ENCODE results near the gene TRIM37.

TRIM37 gene

GRCh38 chr17:59046192-59046591 lies 60.5 kb downstream of the TRIM37 start:
- no peak for DNase-seq (ENCODE audit: low read depth in 2 of 3, low spot score in 1 of 3)

GRCh38 chr17:59038734-59039133 lies 67.9 kb downstream of the TRIM37 start:
- peak; percentile 5 to 15 (median 8) for DNase-seq (ENCODE audit: low read depth in 2 of 3, low spot score in 1 of 3)

- no peak for DNase-seq (ENCODE audit: low read depth in 2 of 3, low spot score in 1 of 3)
Observed at GRCh38 chr17:59037960-59038359, 68.7 kb downstream of the TRIM37 start.

GRCh38 chr17:59030811-59031210 lies 75.9 kb downstream of the TRIM37 start:
- no peak for DNase-seq (ENCODE audit: low read depth in 2 of 3, low spot score in 1 of 3)

GRCh38 chr17:59028328-59028727 lies 78.4 kb downstream of the TRIM37 start:
- no peak for DNase-seq (ENCODE audit: low read depth in 2 of 3, low spot score in 1 of 3)

- no peak for DNase-seq (ENCODE audit: low read depth in 2 of 3, low spot score in 1 of 3)
Observed at GRCh38 chr17:59027750-59028149, 78.9 kb downstream of the TRIM37 start.

GRCh38 chr17:59026176-59026939 lies 80.3 kb downstream of the TRIM37 start:
- DNase-seq (ENCODE audit: low read depth in 2 of 3, low spot score in 1 of 3), result no peak

- no peak for DNase-seq (ENCODE audit: low read depth in 2 of 3, low spot score in 1 of 3)
Observed at GRCh38 chr17:59024916-59025315, 81.8 kb downstream of the TRIM37 start.

GRCh38 chr17:59018019-59018418 lies 88.7 kb downstream of the TRIM37 start:
- no peak for DNase-seq (ENCODE audit: low read depth in 2 of 3, low spot score in 1 of 3)

GRCh38 chr17:59011975-59012374 lies 94.7 kb downstream of the TRIM37 start:
- DNase-seq (ENCODE audit: low read depth in 2 of 3, low spot score in 1 of 3), result no peak

GRCh38 chr17:59010026-59010425 lies 96.7 kb downstream of the TRIM37 start:
- DNase-seq (ENCODE audit: low read depth in 2 of 3, low spot score in 1 of 3), result no peak

GRCh38 chr17:59008737-59009136 lies 97.9 kb downstream of the TRIM37 start:
- DNase-seq (ENCODE audit: low read depth in 2 of 3, low spot score in 1 of 3), result no peak

GRCh38 chr17:59007995-59008394 lies 98.7 kb downstream of the TRIM37 start:
- DNase-seq (ENCODE audit: low read depth in 2 of 3, low spot score in 1 of 3), result no peak

- DNase-seq (ENCODE audit: low read depth in 2 of 3, low spot score in 1 of 3), result peak; percentile 28 to 74 (median 42)
Observed at GRCh38 chr17:59004338-59005111, 102.2 kb downstream of the TRIM37 start.

- no peak for DNase-seq (ENCODE audit: low read depth in 2 of 3, low spot score in 1 of 3)
Observed at GRCh38 chr17:59003860-59004259, 102.8 kb downstream of the TRIM37 start.

GRCh38 chr17:59002848-59003247 lies 103.8 kb downstream of the TRIM37 start:
- no peak for DNase-seq (ENCODE audit: low read depth in 2 of 3, low spot score in 1 of 3)

- DNase-seq (ENCODE audit: low read depth in 2 of 3, low spot score in 1 of 3), result no peak
Observed at GRCh38 chr17:59002126-59002525, 104.6 kb downstream of the TRIM37 start.

GRCh38 chr17:59001158-59001814 lies 105.4 kb downstream of the TRIM37 start:
- peak; percentile 62 to 68 (median 65) for DNase-seq (ENCODE audit: low read depth in 2 of 3, low spot score in 1 of 3)

GRCh38 chr17:59000022-59000421 lies 106.7 kb downstream of the TRIM37 start:
- no peak for DNase-seq (ENCODE audit: low read depth in 2 of 3, low spot score in 1 of 3)

GRCh38 chr17:58999500-58999899 lies 107.2 kb downstream of the TRIM37 start:
- DNase-seq (ENCODE audit: low read depth in 2 of 3, low spot score in 1 of 3), result no peak

GRCh38 chr17:58998871-58999270 lies 107.8 kb downstream of the TRIM37 start:
- DNase-seq (ENCODE audit: low read depth in 2 of 3, low spot score in 1 of 3), result no peak

All from stimulated activated CD4-positive, alpha-beta T cell treated with anti-CD3 and anti-CD28 coated beads, Interleukin-12 subunit alpha, Interleukin-12 subunit beta, amount 100 ng/mL, for 48 hours (primary cell).